H1 (cell line): ENCODE results near the gene OCRL. TPM values are rescaled to one million over a fixed set of nuclear protein-coding genes. Genes with fewer than 3 reads are reported as not detected.

ENCODE experiments used
- KDM1A ChIP-seq: fragments of 200-600, 300-600 bp; sonication (generic); IDR thresholded peaks from 2 replicates; pipeline ENCODE4 v1.7.1; 2016; ENCODE audit warnings: mild to moderate bottlenecking, low read length, borderline replicate concordance
- PHF8 ChIP-seq: fragments of 200-600 bp; sonication (generic); conservative IDR thresholded peaks from 2 replicates; pipeline ENCODE4 v1.7.1; 2012; ENCODE audit warnings: low read depth, mild to moderate bottlenecking, inconsistent platforms, low read length, moderate library complexity
- RNF2 ChIP-seq: fragments of 200-900, 300-1000 bp; sonication (generic); IDR thresholded peaks from 2 replicates; pipeline ENCODE4 v1.7.1; 2016; ENCODE audit warnings: borderline replicate concordance, low read depth, mild to moderate bottlenecking, antibody characterized with exemption, low read length; ENCODE audit not compliant: poor library complexity, severe bottlenecking; ENCODE audit errors: missing control alignments
- SIRT6 ChIP-seq: IDR thresholded peaks from one replicate; pipeline ENCODE4 v1.7.1; 2012; ENCODE audit warnings: low read length, inconsistent platforms
- polyA plus RNA-seq, 7 experiments: library from polyadenylated mRNA; depleted of rRNA in 3 of 7; stranded (reverse) in 5 of 7; unstranded in 2 of 7; fragments of >200 nt in 5 of 7; fragments of 200-250 nt in 2 of 7; gene quantifications; 1 replicate in 5 of 7; 2 replicates in 1 of 7; 4 replicates in 1 of 7; pipeline versions ENCODE4 v1.2.1 to v1.2.3, GENCODE V29; 2011 to 2013; ENCODE audit warnings: missing spikeins in 2 of 7, mixed read lengths in 2 of 7
- total RNA-seq: library from RNA; stranded (reverse); fragmentation: NEBNext Ultra II Directional; extraction: Animal tissue kit (Norgen Biotek cat#: 25700); gene quantifications from 2 replicates; pipeline ENCODE4 v1.2.1, GENCODE V29; 2021

OCRL gene
- total and polyA plus RNA-seq, 2 of the 8 experiments (the other 6 are each of a cell fraction or from before 2014, with no cell fraction given), result 12.7 to 15.1 TPM

GRCh38 chrX:129525162-129525561 is 14.9 kb upstream of the OCRL start (continued):
- no peak for TF ChIP-seq RNF2
- TF ChIP-seq SIRT6, result no peak
- no peak for TF ChIP-seq KDM1A
- TF ChIP-seq PHF8, result no peak
